NCI-H2081 treated with DMSO at 0.1 percent for 48 hours (cell line): ENCODE data around the gene PSORS1C1.

Experiments used
- DNase-seq: peaks from one replicate; lab custom pipeline; 2025; lab: John Stamatoyannopoulos, UW

PSORS1C1 gene

DNA sequence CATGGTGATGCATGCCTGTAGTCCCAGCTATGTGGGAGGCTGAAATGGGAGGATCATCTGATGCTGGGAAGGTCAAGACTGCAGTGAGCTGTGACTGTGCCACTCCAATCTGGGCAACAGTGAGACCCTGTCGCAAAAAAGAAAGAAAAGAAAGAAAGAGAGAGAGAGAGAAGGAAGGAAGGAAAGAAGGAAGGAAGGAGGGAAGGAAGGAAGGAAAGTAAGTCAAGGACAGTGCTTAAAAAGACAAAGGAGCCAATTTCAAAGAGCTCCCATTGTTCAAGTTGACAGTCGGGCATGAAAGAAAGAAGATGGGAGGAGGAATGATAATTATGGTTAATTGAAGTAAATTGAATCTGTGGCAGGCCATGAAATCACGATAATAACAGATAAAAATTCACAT is 18.4 kb upstream of the PSORS1C1 start:
- no peak for DNase-seq

- no peak for DNase-seq
Observed at GRCh38 chr6:31096656-31097055, 17.9 kb upstream of the PSORS1C1 start.

GRCh38 chr6:31098449-31098938 is 16.1 kb upstream of the PSORS1C1 start:
- no peak for DNase-seq

- no peak for DNase-seq
Observed at GRCh38 chr6:31103136-31103535, 11.5 kb upstream of the PSORS1C1 start.

- no peak for DNase-seq
Observed at GRCh38 chr6:31107052-31107451, 7.5 kb upstream of the PSORS1C1 start.

DNA sequence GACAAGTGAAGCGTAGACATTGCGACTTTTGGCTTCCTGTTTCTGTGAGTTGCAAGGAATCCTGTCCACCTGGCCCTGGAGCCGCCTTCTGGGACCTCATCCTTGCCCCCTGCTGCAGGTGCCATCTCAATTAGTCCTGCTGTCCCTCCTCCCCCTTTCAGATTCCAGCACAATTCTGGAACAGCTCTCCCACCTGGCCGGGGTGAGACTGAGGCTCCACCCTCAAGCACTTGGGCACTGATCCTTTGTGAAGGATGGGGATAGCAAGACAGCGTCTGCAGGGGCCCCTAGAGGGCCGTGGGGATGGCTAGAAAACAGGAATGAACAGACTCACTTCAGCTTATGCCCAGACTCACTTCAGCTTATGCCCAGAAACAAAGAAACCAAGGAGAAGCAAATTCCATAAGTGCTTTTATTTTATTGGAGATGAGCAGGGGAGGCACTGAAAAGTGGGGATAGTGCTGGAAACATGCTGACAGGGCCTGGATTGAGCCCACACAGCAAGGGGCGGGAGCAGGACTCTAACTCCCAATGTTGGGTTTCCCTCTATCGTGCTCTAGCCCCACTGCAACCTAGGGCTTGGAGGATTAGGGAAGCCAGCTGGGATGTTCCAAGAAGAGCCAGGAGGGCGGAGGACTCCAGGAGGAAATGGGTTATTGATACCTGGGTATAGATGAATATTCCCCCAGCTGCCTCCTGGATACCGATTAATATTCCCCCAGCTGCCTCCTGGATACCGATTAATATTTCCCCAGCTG is 3.6 kb upstream of the PSORS1C1 start:
- no peak for DNase-seq

DNA sequence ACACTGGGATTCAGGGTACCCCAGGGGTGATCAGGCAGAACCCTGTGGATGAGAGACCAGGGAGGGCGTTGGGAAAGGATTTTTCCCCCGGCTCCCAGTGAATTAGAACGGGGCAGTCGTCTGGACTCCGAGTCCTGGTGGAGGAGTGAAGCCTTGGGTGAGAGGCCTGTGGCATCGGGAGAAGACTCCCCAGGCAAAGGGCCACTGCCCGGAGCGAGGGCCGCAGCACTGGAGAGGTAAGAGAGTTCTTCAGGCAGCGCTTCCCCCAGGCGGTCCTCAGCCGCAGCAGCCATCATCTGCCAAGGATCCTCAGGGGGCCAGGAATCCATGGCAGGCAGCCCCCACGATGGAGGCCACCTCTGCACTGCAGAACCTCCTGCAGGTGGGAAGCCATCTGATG is 2.9 kb upstream of the PSORS1C1 start:
- DNase-seq, result no peak

- DNase-seq, result no peak
Observed at GRCh38 chr6:31112478-31112877, 2.1 kb upstream of the PSORS1C1 start, which contains the start of gene C6orf15. Gene C6orf15 (minus strand): TSS chr6:31112575. CDS start chr6:31112555, 20 bp downstream.

GRCh38 chr6:31113861-31114540 is 599 bp upstream of the PSORS1C1 start:
- DNase-seq, result no peak

DNA sequence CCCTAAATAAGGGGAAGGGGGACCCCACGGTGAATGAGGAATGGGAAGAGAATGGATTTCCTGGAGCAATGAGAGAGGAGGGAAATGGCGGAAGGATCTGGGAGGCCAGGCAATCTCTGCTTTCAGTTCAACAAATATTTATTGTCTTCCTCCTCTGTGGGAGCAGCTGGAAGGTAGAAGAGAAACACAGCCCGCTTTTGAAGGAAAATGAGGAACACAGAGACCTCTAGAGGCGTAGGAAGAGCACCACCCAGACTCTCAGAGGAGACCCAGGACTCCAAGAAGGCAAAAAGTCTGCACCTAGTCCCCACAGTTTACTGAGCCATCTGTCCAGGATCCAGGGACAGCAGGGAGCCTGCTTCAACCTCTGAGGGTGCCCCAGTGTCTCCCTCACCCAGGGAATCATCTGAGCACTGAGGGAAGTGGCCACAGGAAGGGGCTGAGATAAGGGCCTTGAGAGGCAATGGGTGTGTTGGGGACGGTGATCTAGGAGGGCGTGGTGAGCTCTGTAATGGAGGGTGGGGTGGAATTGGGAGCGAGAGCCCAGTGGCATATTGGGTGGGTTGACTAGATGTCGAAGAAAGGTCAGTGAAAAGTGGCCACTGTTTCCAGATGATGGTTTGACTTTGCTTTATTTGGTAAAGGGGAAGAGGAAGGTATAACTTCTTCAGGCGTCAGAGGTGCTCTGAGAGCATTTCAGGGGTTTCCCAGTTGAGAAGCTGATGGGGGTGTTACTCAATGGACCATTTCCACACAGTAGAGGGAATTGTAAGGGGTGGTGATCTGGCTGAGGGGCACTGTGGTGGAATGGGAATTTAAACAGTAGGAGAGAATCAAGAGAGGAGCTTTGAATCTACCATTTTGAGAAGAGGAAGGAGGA is 610 bp downstream of the PSORS1C1 start:
- no peak for DNase-seq

- DNase-seq, result no peak
Observed at GRCh38 chr6:31115941-31116560, 1.5 kb downstream of the PSORS1C1 start.

DNA sequence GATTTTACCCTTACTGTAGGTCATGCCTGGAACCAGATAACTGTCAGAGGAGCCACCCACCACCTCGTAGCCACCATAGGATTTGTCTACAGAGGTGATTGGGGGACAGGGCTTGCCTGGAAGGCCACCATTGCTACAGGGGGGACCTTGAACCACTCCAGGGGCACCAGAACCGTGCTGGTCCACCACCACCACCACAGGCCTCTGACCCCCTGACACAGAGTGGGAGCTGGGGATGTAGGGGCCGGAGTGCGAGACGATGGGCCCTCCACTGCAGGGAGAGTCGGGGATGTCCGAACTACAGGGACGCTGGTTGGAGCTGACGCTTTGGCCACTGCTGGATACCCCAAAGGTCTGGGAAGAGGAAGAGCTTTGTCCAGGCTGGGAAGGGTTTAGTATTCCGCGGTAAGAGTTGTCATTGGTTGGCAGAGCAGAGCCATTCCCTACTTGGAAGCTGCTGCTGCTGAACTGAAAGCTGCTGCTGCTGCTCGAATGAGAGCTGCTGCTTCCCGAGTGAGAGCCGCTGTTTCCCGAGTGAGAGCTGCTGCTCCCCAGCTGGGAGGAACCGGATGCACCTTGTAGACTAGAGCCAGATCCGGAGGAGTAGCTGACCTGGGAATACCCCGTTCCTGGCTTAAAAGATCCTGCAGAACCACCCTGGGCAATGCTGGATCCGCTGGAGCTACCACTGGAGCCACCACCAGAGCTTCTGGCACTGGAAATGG is 2.2 kb downstream of the PSORS1C1 start:
- DNase-seq, result no peak

- no peak for DNase-seq
Observed at GRCh38 chr6:31118178-31118577, 3.6 kb downstream of the PSORS1C1 start.

DNA sequence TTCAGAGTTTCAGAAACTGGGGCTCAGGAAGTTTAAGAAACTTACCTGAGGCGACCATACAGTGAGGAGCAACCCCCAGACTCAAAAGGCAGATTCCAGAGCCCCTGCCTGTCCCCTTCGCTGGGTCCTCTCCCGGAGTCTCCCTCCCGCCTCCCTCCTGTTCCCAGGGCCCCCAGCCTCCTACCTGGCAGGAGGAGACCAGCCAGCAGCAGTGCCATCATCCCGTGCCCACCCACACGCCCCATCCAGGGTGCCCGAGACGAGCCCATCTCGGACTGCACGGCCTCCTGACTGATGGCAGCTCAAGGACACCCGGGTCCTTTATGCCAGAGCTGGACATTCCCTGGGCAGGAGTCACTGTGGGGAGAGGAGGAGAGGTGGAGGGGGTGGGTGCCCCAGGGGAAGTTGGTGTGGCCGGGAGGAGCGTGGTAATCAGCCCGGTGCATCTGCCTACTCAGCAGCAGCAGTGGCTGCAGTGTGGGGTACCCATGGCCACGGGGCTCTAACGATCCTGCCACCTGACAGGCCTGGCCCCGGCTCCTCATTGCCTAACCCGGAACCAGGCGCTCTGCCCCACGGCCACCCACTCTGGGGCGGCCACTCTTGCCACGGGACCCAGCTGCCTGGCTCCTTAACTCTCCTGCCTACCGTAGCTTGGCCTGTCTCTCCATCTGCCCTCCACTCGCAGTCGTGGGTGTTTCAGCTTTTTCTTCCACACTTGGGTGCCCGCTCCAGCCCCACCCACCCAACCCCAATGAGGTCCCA is 5.7 kb downstream of the PSORS1C1 start, which contains the start of gene CDSN:
Gene CDSN, minus strand, starts transcription at position 296 of the 765 bp plus-strand sequence. Its CDS starts 27 bp downstream, at position 269.
- DNase-seq, result no peak

- no peak for DNase-seq
Observed at GRCh38 chr6:31121131-31121790, 6.7 kb downstream of the PSORS1C1 start.

- DNase-seq, result no peak
Observed at GRCh38 chr6:31122791-31123706, 8.4 kb downstream of the PSORS1C1 start.

- no peak for DNase-seq
Observed at GRCh38 chr6:31125162-31125561, 10.6 kb downstream of the PSORS1C1 start.

DNA sequence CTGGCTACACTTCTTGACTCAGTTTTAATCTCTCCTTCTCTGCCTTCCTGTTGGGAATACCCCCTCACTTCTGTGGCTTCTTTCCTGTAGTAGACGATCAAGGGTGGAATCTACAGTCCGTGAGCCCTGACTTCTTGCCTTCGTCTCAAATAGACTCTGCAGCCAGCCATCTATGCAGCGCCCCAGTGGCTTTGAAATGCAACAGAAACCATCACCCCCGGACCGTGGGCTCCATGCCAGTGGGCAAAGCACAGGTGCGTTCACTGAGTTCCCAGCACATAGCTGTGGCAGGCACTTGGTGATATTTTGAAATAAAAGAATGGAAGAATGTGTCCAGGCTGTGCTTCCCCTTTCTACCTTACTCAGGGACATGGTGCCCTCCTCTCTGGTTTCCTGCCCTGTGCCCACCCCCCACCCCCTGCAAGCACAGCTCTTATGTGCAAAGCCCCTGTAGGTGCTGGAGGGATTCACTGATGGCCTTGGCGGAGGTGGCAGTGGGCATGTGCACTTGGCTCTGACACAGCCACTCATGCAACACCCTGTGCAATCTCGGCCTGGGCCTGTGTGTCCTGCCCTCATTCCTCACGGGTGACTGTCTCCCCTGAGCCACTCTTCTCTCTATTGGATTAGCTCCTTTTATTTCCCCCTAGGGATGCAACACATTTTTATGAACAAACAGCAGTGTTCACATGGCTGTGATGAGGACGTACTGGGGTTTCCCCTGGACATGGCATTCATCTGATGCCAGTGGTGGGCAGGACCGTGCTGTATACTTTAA is 11.2 kb downstream of the PSORS1C1 start:
- no peak for DNase-seq
